ENCODE data around the gene BABAM2. TPM values are rescaled to one million over a fixed set of nuclear protein-coding genes. Genes with fewer than 3 reads are reported as not detected.
"Not testable (repeated sequence)": the region's sequence is repeated elsewhere in the genome, so short reads cannot be mapped to it uniquely, and the experiment has no call there.

BABAM2 gene
- polyA plus RNA-seq, 4 donors: 55.4 to 60.7 (median 57.1) TPM

DNA sequence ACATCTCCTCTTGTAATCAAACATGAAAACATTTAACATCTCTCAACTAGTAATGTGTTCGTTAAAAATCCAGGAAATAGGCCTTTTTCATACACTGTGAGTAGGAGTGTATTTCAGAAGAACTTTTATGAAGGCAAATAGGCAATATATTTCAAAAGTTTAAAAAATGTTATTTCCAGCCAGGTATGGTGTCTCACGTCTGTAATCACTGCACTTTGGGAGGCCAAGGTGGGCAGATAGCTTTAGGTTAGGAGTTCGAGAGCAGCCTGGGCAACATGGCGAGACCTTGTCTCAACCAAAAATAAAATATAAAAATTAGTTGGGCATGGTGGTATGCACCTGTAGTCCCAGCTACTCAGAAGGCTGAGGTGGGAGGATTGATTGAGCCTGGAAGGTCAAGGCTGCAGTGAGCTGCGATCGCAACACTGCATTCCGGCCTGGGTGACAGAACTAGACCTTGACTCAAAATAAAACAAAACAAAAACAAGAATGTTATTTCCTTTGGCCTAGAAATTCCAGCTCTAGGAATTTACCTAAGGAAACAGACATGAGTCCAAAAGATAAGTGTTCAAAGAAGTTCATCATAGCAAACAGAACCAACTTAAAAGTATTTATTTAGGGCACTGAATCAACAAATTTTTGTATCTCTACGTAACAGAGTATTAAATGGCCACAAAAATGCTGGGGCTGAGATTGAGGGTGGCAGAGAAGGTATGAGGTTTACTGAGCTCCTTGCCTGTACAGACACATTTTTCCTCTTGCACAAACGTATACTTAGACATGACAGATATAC lies 15.2 kb upstream of the BABAM2 start:
- DNase-seq (ENCODE audit: low read depth in 4 of 4, low spot score in 3 of 4): no peak

DNA sequence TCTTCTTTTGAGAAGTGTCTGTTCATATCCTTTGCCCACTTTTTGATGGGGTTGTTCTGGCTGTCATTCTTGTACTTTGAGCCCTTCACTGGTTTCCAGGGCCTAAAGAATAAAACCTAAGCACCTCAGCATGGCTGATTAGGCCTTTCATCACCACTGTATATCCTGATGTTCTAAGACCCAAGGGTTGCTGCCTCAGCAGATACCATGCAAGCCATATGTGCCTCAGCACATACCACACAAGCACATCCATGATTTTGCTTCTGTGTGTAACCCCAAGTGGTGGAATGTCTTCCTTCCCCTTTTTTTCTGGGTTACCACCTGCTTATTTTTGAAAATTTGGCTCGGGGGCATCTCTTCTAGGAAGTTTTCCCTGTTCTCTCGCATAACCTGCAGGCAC lies 11.7 kb upstream of the BABAM2 start:
- no peak for DNase-seq (ENCODE audit: low read depth in 4 of 4, low spot score in 3 of 4)

DNA sequence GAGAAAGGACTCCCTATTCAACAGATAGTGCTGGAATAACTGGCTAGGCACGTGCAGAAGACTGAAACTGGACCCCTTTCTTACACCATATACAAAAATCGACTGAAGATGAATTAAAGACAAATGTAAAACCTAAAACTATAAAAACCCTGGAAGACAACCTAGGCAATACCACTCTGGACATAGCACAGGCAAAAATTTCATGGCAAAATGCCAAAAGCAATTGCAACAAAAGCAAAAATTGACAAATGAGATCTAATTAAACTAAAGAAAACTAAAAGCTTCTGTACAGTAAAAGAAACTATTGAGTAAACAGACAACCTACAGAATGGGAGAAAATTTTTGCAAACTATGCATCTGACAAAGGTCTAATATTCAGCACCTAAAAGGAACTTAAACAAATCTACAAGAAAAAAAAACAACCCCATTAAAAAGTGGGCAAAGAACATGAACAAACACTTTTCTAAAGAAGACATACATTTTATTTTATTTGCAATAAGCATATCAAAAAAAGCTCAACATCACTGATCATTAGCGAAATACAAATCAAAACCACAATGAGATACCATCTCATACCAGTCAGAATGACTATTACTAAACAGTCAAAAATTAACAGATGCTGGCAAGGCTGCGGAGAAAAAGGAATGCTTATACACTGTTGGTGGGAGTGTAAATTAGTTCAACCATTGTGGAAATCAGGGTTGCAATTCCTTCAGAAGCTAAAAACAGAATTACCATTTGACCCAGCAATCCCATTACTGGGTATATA lies 8.5 kb upstream of the BABAM2 start:
- DNase-seq (ENCODE audit: low read depth in 4 of 4, low spot score in 3 of 4): not testable (repeated sequence)

DNA sequence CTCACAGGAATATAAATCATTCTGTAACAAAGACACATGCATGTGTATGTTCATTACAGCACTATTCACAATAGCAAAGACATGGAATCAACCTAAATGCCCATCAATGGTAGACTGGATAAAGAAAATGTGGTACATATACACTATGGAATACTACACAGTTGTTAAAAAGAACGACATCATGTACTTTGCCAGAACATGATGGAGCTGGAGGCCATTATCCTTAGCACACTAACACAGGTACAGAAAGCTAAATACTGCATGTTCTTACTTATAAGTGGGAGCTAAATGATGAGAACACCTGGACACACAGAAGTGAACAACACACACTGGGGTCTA lies 8.0 kb upstream of the BABAM2 start:
- DNase-seq (ENCODE audit: low read depth in 4 of 4, low spot score in 3 of 4): not testable (repeated sequence)

DNA sequence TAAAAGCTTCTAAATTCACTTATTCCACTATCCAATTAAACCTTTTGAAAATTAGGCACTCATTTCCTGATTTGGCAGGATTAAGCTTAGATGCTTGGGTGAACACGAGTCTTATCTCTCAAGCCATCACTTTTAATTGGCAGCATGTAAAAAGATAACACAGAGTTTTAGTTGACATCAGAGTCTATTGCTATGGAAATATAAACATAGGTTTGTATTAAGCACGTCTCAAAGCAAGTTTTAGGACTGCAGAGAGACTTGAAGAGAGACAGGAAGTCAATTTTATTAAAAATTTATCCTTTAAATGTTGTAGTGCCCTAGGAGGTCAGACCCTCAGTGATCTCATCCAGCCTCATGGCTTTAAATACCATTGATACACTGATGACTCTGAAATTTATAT lies 5.9 kb upstream of the BABAM2 start:
- DNase-seq (ENCODE audit: low read depth in 4 of 4, low spot score in 3 of 4): no peak

DNA sequence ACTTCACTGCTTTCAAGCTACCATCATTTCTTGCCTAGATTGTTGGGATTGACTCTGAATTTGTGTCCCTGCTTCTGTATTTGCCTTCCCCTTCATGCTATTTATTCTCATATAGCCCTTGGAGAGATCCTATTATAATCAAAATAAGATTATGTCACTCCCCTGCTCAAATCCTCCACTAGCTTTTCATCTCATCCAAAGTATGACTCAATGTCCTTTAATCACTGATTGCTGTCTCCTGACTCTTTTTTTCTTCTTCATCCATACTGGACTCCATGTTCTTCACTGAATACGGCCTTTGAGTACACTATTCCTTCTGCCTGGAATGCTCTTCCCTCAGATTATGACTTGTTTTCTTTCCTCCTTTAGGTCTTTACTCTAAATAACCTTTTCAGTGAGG lies 5.3 kb upstream of the BABAM2 start:
- no peak for DNase-seq (ENCODE audit: low read depth in 4 of 4, low spot score in 3 of 4)

DNA sequence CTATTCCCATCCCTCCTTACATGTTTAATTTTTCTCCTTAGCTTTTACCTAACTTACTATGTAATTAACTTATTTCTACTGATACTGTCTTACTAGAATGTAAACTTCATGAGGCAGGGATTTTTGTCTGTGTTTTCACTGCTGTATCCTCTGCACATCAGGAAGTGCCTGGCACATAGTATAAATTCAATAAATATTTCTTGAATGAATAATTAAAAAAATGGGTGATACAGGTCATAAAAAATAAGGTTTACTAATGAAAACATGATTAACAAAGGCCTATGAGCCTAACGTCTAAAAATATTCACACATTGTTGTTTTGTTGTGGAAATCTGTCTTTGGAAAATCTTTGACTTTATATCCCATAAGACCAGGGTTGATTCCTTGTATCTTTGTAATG lies 4.9 kb upstream of the BABAM2 start:
- no peak for DNase-seq (ENCODE audit: low read depth in 4 of 4, low spot score in 3 of 4)

DNA sequence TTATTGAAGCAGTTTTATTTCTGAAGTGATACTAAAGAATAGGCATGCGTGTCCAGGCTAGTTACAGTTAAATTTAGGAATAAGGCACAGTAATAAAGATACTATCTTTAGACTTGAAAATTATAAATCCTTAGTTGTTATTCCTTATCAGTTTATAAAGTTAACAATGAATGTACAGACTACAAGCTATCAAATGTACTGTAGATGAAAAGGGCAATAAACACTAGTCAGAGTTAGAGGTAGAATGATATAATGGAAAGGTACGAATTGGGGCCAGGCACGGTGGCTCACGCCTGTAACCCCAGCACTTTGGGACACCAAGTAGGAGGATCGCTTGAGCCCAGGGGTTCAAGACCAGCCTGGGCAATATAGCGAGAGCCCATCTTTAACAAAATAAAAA lies 4.2 kb upstream of the BABAM2 start:
- DNase-seq (ENCODE audit: low read depth in 4 of 4, low spot score in 3 of 4): no peak

DNA sequence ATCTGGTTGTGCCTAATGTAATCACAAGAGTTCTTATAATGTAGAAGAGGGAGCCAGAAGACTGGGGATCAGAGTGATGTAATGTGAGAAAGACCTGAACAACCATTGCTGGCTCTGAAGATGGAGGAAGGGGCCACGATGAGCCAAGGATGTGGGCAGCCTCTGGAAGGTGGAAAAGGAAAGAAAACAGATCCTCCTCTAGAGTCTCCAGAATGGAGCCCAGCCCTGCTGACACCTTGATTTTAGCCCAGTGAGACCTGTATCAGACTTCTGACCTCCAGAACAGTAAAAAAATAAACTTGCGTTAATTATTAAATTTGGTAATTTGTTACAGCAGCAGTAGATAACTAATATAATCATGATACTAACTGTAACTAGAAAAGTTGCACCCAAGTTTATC lies 3.4 kb upstream of the BABAM2 start:
- DNase-seq (ENCODE audit: low read depth in 4 of 4, low spot score in 3 of 4): no peak

DNA sequence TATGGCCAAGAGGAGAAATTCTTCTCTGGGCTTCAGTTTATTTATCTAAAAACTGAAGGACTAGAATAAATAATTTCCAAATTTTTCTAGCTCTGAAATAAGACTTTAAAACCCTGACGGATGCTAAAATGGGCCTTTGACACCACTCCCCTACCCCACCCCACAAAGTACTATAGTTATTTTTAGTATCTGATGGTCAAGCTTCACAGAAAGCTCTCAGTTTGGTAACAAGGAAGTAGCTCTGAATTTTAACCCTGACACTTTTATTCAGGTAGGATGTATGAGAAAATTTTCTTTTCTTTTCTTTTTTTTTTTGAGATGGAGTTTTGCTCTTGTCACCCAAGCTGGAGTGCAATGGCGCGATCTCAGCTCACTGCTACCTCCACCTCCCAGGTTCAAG lies 2.7 kb upstream of the BABAM2 start:
- no peak for DNase-seq (ENCODE audit: low read depth in 4 of 4, low spot score in 3 of 4)

DNA sequence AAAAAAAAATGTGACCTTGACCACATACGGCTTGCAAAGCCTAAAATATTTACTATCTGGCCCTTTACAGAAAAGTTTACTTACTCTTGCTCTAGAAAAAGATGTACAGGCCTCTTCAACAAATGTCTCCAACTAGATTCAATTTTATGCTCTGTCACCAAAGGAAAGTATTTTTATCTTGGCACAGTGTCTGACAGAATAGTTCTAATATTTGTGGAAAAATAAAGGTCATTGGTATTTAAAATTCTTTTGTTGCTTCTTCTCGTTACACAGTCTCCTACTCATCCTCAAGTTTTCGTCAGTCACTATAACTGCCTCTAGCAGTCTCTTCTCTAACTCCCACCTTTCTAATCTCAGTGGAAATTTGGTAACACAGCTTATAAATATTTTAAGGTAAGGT lies 1.7 kb upstream of the BABAM2 start:
- DNase-seq (ENCODE audit: low read depth in 4 of 4, low spot score in 3 of 4): no peak

DNA sequence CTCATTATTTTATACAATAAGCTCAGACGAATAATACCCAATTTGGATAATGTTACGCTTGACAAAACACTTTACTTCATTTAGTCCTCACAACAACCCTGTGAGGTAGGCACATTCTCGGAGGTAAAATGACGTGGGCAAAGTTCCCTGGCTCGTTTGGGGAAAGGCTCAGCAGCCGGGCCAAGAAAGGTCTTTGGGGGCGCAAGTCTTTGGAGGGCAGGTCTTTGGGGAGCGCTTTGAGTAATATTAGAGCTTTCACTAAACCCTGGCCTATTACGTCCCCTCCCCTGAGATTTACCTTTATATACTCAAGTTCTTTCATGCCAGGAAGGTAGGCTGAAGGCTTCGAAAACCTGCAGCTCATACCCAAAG lies 769 bp upstream of the BABAM2 start:
- DNase-seq (ENCODE audit: low read depth in 4 of 4, low spot score in 3 of 4): peak in 2 of 4 donors; percentile 13 to 18

DNA sequence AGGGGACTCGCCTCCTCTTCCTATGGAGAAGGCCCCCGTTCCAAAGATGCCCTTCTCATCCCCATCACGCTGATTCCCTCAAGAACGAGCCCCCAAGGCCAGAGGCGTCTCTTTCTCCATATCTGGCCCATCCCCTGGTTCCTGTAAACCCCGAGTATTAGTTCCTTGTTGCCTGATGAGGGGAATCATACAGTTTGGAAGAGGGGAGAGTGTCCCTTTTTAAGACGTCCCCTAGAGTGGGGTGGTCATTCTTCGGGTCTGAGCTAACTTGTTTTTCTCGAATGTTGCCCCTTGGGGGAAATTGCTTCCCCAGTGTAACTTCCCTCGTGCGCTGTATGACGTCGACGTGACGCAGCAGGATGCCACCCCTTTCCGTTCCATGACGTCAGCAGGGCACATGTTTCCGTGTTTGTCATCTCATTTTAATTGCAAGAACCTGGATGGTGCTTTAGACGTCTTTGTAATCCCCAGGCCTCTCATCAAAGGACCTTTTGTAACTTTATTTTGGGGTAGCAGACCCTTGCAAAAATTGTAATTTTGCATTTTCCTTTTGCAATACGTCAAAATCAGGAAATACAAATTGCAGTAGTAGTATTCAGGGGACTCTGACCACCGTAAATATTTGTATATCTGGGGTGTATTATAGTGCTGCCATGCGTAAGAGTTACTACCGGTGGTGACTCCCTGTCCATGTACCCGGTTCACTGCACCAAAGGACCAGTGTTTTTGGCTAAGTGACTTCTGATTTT lies 569 bp downstream of the BABAM2 start:
- DNase-seq (ENCODE audit: low read depth in 4 of 4, low spot score in 3 of 4): peak; percentile 59 to 77 (median 70)

DNA sequence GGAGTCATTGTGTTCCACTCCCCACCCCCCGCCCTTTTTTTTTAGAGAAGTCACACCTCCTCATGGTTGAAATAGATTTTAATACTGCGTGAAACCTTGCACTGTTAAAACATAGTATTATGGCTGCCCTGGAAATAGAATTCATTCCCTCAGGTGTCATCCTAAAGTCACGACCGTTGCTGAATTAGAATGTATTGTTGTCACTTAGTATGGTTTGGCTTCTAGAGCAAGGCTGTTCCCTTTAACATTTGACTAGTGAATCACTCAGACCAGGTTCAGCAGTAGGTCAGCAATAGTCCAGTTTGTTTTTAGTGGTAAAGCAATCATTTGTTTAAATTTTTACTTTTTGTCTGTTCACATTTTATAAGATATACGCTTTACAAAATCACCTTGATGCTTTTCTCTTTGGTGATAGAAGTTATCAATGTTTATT lies 1.2 kb downstream of the BABAM2 start:
- DNase-seq (ENCODE audit: low read depth in 4 of 4, low spot score in 3 of 4): no peak

DNA sequence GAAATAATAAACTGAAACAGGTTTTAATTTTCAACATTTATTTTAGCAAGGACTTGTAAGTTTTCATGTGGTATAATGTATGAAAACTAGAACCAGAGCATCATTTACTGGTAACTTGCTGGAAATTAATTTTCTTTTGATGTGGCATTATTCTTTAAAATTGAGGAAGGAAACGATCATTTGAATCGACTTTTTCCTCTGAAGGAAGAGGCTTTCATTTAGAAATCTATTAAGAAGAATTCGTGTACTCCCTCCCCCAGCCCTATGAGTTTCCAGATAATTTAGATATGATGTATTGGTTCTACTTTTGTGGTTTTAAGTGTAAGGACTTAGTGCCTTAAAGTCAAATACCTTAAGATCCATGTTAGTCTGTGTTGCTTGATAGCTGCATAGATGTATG lies 2.5 kb downstream of the BABAM2 start:
- DNase-seq (ENCODE audit: low read depth in 4 of 4, low spot score in 3 of 4): no peak

DNA sequence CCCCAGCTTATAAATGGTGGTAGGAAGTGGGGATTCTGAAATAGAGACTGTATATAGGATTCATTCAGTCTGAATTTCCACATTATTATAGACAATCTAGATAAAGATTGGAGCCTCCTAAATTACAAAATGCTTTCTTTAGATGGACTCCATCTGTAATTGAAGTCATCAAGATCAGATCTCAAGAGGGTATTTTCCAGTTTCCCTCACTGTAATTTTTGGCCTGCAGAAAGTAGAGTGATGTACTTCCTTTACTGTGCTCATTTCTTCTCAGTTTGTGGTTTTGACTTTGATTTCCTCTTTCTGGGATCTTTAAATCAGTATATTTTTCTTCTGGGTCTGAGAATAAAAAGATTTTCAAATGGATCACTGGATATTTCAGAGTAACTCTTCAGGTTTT lies 7.2 kb downstream of the BABAM2 start:
- DNase-seq (ENCODE audit: low read depth in 4 of 4, low spot score in 3 of 4): no peak

DNA sequence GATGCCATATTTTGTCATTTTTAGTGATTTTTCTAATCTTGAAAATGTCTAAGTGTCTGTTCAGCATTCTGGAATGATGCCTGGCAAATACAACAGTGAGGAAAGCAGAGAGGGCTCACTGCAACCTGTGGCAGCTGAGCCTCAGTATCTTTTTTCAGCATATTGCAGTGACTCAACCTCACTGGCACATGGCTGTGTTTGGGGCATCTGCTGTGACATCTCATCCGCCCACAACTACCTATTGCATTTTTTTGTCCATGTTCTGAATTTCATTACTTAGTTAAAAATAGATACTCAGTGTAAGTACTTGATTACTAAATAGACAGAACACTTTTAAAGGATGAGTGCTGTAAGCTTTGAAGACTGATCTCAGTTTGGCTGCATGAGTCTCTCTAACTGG lies 10.7 kb downstream of the BABAM2 start:
- no peak for DNase-seq (ENCODE audit: low read depth in 4 of 4, low spot score in 3 of 4)

DNA sequence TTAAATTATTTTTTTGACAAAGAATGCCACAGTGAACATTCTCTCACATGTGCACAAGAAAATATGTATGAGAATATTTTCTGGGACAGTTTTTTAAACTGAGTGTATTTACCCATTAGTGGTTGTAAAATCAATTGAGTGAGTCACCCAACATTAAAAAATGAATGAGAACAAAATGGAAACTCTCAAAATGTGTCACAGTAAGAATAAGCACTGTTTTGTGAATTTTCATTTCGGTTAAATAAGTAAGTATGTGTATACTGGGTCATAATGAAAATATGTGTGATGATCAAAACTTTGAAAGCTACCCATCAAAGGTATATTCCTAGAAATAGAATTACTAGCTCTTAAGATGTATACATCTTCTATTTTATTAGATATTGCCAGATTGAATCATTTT lies 11.6 kb downstream of the BABAM2 start:
- DNase-seq (ENCODE audit: low read depth in 4 of 4, low spot score in 3 of 4): no peak

DNA sequence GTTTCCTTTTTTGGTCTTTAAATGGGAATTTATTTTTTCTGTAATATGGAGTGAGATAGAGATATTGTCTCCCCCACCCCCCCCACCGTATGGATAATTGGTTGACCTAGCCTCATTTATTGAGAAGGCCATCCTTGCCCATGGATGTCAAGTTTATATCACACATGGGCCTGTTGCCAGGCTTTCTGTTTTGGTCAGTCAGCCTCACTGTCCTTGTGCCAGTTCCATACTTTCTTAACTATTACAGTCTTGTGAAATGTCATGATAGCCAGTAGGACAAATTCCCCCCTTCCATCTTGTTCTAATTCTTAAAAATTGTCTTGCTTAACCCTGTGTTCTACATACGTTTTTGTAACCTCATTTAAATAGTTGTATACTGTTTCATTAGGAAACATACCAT lies 12.5 kb downstream of the BABAM2 start:
- DNase-seq (ENCODE audit: low read depth in 4 of 4, low spot score in 3 of 4): no peak

DNA sequence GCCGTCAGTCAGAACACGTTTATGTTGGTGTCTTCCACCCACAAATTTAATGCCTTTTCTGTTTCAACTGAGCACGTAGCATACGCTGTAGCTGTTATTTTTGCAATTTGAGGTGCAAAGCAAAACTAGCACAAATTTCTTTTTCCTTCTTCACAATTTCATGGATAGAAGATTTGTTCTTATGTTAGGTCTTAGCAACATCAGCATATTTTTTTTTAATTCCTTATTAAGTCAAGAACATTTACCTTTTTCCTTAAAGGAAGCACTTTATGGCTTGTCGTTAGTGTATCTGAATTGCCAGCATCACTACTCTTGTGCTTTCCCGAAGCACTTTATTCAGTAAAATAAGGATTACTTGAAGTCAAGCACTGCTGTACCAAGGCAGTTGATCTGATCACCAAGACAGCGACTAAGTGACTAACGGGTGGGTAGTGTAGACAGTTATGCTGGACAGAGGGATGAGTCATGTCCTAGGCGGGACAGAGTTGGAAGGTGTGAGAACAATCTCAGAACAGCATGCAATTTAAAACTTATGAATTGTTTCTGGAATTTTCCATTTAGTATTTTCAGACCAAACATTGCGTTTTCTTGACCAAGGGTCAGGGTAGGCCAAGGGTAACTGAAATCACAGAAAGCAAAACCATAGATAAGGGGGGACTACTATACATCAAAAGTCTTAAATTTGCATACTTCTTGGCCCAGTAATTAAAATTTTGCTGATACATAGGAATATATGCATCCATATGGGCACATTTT lies 13.3 kb downstream of the BABAM2 start:
- DNase-seq (ENCODE audit: low read depth in 4 of 4, low spot score in 3 of 4): no peak

DNA sequence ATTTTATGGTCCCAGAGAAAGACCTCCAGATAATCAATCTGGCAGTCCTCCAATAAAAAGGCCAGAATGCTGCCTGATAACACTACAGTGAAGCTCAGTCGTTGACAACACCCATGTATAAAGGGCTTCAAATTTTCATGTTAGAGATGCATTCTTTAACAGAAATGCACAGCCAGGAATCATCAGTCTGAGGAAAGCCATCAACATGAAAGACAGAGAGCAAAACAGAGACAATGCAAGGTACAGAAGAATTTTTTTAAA lies 13.8 kb downstream of the BABAM2 start:
- DNase-seq (ENCODE audit: low read depth in 4 of 4, low spot score in 3 of 4): no peak

All from right renal pelvis (tissue), 4 donors.